Ishikawa (cell line): ENCODE measurements around the gene ZNF579.

Experiments used
- CEBPB ChIP-seq: IDR thresholded peaks from 2 replicates; pipeline ENCODE4 v1.6.1; 2012
- CREB1 ChIP-seq: IDR thresholded peaks from 2 replicates; pipeline ENCODE4 v1.6.1; 2012; ENCODE audit warnings: low read depth
- EGR1 ChIP-seq: IDR thresholded peaks from 2 replicates; pipeline ENCODE4 v1.6.1; 2012
- EP300 ChIP-seq: IDR thresholded peaks from 2 replicates; pipeline ENCODE4 v1.6.1; 2012; ENCODE audit warnings: borderline replicate concordance
- FOXM1 ChIP-seq: IDR thresholded peaks from 2 replicates; pipeline ENCODE4 v1.6.1; 2012; ENCODE audit warnings: low read depth, borderline replicate concordance
- NFIC ChIP-seq: IDR thresholded peaks from 2 replicates; pipeline ENCODE4 v1.6.1; 2012
- RAD21 ChIP-seq: IDR thresholded peaks from 2 replicates; pipeline ENCODE4 v1.6.1; 2012; ENCODE audit warnings: low read depth
- TAF1 ChIP-seq: IDR thresholded peaks from 2 replicates; pipeline ENCODE4 v1.6.1; 2012; ENCODE audit warnings: low read depth, mild to moderate bottlenecking
- TCF12 ChIP-seq: IDR thresholded peaks from 2 replicates; pipeline ENCODE4 v1.6.1; 2012; ENCODE audit warnings: low read depth
- TEAD4 ChIP-seq: IDR thresholded peaks from 2 replicates; pipeline ENCODE4 v1.6.1; 2012
- YY1 ChIP-seq: IDR thresholded peaks from 2 replicates; pipeline ENCODE4 v1.6.1; 2012; ENCODE audit warnings: low read depth
- ZBTB7A ChIP-seq: IDR thresholded peaks from 2 replicates; pipeline ENCODE4 v1.6.1; 2012; ENCODE audit warnings: low read depth
- TF ChIP-seq, protein P1 (sequence below): IDR thresholded peaks from 2 replicates; pipeline ENCODE4 v1.6.1; 2012
- TF ChIP-seq, protein P2 (sequence below): IDR thresholded peaks from 2 replicates; pipeline ENCODE4 v1.6.1; 2012
- TF ChIP-seq, protein P3 (sequence below): IDR thresholded peaks from 2 replicates; pipeline ENCODE4 v1.6.1; 2012; ENCODE audit warnings: low read depth, mild to moderate bottlenecking

ZNF579 gene

DNA sequence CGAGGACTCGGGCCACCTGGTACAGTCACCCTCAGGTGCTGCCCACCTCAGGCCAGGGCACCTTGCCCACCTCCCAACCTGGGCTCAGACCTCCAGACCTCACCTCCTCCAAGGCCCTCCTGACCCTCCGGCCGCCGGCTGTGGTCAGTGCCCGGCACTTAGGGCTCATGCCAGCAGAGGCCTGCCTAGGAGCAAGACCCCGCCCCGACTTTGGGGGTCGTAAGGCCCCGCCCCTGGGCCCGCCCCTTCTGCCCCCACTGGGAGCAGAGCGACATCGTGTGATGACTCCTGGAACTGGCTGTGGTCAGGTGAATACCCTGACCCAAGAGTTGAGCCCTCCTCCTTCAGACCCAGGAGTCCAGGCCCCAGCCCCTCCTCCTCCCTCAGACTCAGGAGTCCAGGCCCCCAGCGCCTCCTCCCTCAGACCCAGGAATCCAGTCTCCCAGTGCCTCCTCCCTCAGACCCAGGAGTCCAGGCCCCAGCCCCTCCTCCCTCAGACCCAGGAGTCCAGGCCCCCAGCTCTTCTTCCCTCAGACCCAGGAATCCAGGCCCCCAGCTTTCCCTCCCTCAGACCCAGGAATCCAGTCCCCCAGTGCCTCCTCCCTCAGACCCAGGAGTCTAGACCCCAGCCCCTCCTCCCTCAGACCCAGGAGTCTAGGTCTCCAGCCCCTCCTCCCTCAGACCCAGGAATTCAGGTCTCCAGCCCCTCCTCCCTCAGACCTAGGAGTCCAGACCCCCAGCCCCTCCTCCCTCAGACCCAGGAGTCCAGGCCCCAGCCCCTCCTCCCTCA lies 43.5 kb downstream of the ZNF579 start, which contains the start of gene SBK2:
TSS of gene SBK2 (minus strand) at position 183 of the 790 bp plus-strand sequence. CDS start 839 bp downstream, outside the sequence.
- TF ChIP-seq, protein P1, sequence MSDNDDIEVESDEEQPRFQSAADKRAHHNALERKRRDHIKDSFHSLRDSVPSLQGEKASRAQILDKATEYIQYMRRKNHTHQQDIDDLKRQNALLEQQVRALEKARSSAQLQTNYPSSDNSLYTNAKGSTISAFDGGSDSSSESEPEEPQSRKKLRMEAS: no peak
- TF ChIP-seq RAD21 (peak; percentile 48; the same call in 1 of the 2 replicates), EP300 (no peak), CREB1 (no peak), TAF1 (no peak)
- TF ChIP-seq, protein P2, sequence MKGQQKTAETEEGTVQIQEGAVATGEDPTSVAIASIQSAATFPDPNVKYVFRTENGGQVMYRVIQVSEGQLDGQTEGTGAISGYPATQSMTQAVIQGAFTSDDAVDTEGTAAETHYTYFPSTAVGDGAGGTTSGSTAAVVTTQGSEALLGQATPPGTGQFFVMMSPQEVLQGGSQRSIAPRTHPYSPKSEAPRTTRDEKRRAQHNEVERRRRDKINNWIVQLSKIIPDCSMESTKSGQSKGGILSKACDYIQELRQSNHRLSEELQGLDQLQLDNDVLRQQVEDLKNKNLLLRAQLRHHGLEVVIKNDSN: no peak

DNA sequence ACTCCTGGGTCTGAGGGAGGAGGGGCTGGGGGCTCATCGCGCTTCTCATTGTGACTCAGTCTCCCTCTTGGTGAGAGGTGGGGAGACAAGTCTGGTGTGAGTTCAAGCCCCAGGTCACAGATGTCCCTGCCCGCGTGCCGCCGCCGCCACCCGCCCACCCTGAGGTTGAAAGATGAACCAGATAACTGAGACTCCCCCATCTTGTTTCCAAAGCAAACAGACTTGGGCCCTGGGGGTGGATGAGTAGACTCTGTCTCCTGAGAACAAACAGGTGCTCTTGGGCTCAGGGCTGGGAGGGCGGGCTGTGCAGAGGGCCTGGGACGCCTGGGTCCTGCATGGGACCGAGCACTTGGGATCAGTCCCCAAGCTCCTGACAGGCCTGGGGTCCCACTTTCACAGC lies 44.3 kb downstream of the ZNF579 start:
- TF ChIP-seq TCF12: no peak
- TF ChIP-seq TEAD4: no peak
- TF ChIP-seq CREB1: no peak
- no peak for TF ChIP-seq RAD21
- no peak for TF ChIP-seq TAF1
- TF ChIP-seq ZBTB7A: no peak
- TF ChIP-seq, protein P1: no peak
- no peak for TF ChIP-seq EGR1
- TF ChIP-seq, protein P3, sequence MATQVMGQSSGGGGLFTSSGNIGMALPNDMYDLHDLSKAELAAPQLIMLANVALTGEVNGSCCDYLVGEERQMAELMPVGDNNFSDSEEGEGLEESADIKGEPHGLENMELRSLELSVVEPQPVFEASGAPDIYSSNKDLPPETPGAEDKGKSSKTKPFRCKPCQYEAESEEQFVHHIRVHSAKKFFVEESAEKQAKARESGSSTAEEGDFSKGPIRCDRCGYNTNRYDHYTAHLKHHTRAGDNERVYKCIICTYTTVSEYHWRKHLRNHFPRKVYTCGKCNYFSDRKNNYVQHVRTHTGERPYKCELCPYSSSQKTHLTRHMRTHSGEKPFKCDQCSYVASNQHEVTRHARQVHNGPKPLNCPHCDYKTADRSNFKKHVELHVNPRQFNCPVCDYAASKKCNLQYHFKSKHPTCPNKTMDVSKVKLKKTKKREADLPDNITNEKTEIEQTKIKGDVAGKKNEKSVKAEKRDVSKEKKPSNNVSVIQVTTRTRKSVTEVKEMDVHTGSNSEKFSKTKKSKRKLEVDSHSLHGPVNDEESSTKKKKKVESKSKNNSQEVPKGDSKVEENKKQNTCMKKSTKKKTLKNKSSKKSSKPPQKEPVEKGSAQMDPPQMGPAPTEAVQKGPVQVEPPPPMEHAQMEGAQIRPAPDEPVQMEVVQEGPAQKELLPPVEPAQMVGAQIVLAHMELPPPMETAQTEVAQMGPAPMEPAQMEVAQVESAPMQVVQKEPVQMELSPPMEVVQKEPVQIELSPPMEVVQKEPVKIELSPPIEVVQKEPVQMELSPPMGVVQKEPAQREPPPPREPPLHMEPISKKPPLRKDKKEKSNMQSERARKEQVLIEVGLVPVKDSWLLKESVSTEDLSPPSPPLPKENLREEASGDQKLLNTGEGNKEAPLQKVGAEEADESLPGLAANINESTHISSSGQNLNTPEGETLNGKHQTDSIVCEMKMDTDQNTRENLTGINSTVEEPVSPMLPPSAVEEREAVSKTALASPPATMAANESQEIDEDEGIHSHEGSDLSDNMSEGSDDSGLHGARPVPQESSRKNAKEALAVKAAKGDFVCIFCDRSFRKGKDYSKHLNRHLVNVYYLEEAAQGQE: no peak
- no peak for TF ChIP-seq FOXM1
- TF ChIP-seq CEBPB: no peak

DNA sequence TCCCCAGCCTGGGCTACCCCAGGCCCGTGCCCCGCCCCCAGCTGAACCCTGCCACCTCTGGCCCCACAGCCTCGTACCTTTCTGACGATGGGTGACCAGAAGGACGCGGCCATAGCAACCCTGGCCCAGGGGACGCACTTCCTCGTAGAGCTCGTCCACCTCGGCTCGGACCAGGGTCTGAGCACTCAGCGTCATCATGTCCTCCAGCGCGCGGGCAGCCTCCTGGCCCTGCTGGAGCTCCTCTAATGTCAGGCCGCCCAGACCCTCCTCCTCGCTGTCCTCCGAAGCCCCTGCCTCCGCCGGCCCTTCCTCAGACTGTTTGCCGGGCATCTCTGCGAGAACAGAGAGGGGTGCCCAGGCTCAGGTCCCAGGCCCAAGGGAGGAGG lies 44.7 kb downstream of the ZNF579 start:
- no peak for TF ChIP-seq ZBTB7A
- TF ChIP-seq, protein P2: no peak
- TF ChIP-seq TAF1: no peak
- no peak for TF ChIP-seq EGR1
- no peak for TF ChIP-seq EP300
- no peak for TF ChIP-seq TCF12
- TF ChIP-seq NFIC: no peak

DNA sequence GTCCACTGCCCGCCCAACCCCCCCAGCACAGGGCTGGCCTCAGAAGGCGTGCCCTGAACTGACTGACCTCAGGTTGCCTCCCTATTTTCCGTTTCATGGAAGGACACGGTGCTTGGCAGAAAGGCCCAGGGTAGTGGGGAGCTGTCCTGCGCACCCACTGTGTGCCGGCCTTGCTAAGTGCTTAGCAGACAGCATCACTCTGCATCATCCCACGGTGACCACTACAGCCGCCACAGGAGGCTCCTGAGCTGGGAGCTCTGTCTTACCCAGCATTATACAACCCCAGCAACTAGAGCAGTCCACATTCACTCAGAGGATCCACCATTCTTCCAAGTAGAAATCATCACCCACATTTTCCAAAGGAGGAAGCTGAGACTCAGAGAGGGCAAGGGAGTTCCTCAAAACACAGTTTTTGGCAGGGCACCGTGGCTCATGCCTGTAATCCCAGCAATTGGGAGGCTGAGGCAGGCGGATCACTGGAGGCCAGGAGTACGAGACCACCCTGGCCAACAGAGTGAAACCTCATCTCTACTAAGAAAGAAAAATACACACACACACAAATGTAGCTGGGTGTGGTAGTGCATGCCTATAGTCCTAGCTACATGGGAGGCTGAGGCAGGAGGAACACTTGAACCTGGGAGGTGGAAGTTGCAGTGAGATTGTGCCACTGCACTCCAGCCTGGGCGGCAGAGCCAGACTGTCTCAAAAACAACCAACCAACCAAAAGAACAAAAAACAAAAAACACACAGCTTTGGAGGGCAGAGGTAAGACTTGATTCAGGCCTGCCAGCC lies 45.3 kb downstream of the ZNF579 start:
- TF ChIP-seq FOXM1: no peak
- no peak for TF ChIP-seq TAF1
- no peak for TF ChIP-seq YY1
- TF ChIP-seq ZBTB7A: no peak
- no peak for TF ChIP-seq CREB1
- no peak for TF ChIP-seq RAD21
- TF ChIP-seq, protein P1: no peak
- TF ChIP-seq EP300: no peak
- TF ChIP-seq NFIC: no peak
- TF ChIP-seq, protein P2: no peak
- TF ChIP-seq EGR1: no peak
- no peak for TF ChIP-seq TEAD4

DNA sequence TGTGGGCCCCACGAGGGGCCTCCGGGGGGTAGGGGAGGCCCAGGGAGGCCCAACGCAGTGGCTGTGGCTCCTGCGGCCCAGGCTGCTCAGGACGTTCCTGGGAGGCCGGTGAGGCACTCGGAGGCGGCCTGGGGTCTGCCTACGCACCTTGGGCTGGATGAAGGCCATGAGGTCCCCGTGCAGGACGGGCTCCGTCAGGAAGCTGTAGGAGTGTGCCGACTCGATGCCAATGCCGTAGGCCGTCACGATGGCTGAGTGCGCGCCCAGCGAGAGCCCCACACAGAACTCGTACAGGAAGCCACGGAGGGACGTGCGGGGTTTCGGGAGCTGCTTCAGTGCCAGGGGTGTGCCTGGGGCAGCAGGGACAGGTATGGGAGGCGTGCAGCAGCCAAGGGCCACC lies 49.7 kb downstream of the ZNF579 start:
- TF ChIP-seq CREB1: no peak
- no peak for TF ChIP-seq TCF12
- TF ChIP-seq, protein P3: no peak
- no peak for TF ChIP-seq TAF1
- TF ChIP-seq, protein P1: no peak
- no peak for TF ChIP-seq CEBPB
- TF ChIP-seq, protein P2: no peak
- TF ChIP-seq TEAD4: no peak
